Measurements from ENCODE around the gene ROCK2. TPM values are rescaled to one million over a fixed set of nuclear protein-coding genes. Genes with fewer than 3 reads are reported as not detected.

Gene ROCK2
- total RNA-seq, 2 donors from 2014 or later = 29.6 to 32.2 TPM

DNA sequence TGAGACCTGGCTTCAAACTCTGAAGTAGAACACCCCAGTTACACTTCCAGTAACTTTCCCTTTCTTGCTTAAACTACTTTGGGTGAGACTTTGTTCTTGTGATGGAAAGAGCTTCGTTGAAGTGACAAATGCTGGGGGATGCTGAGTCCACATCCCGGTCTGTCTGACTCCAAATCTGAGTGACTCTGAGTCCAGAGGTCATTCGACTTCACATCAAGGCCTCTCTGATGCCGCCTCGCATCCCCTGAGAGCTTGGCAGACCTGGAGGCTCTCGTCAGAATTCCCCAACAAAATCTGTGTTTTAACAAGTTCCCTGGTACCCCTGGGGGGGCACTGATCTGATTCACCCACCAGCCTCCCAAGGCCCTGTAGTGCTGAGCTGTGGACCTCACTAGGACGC lies 31.6 kb upstream of the ROCK2 start:
- TF ChIP-seq CTCF (IDR thresholded peaks at IDR 0.05) (no peak), POLR2AphosphoS5 (IDR thresholded peaks at IDR 0.05) (no peak), POLR2A (IDR thresholded peaks at IDR 0.05) (no peak)
- Histone ChIP-seq H3K27ac (peak overlapping the region; percentile 72 to 73), H3K9me3 (no peaks in the 10 kb centered on the region), H3K4me1 (replicated peaks) (no peaks in the 10 kb centered on the region), H3K27me3 (replicated peaks; ENCODE audit: insufficient read depth) (no peaks in the 10 kb centered on the region), H3K4me3 (no peak overlapping the region), H3K36me3 (no peaks in the 10 kb centered on the region)
- intact Hi-C loops (cut with DNase I) = no loop called here
- WGBS = 84% methylated on average over 7 of the region's 7 CpGs
- DNase-seq (ENCODE audit: low spot score) = no peak

DNA sequence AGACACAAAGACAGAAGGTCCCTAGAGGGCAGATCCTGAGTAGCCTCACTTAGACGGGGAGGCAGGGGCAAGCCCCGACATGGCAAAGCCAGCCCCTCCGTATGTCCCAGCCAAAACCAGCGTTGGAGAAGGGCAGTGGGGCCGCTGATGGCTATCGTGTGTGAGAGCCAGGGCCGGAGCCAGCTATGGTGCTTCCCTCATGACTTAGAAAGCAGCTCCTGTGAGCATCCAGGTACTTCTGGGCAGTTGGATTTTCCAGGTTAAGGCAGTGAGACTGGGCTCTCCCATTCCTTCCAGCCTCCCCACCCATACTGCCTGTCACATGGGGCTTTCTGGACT lies 31.2 kb upstream of the ROCK2 start:
- intact Hi-C loops (cut with DNase I) = loop anchor here (2.0 kb wide), 1 partner anchor 31 kb away; the partner anchor contains the start of gene ROCK2

GRCh38 chr2:11375025-11375688 lies 30.7 kb upstream of the ROCK2 start:
- peak overlapping the region; percentile 72 to 73 for H3K27ac ChIP-seq
- no peak overlapping the region for H3K4me3 ChIP-seq
- no peak for DNase-seq (ENCODE audit: low spot score)
- H3K4me1 ChIP-seq (replicated peaks) = no peaks in the 10 kb centered on the region
- H3K9me3 ChIP-seq = no peaks in the 10 kb centered on the region
- no peak for TF ChIP-seq POLR2A (IDR thresholded peaks at IDR 0.05)
- no peak for TF ChIP-seq CTCF (IDR thresholded peaks at IDR 0.05)
- no peak for TF ChIP-seq POLR2AphosphoS5 (IDR thresholded peaks at IDR 0.05)
- WGBS = 49% methylated on average over 15 of the region's 15 CpGs
- H3K27me3 ChIP-seq (replicated peaks; ENCODE audit: insufficient read depth) = no peaks in the 10 kb centered on the region
- no peaks in the 10 kb centered on the region for H3K36me3 ChIP-seq
- intact Hi-C loops (cut with DNase I) = loop anchor here (2.0 kb wide), 1 partner anchor 30 kb away; the partner anchor contains the start of gene ROCK2

More for the DNA sequence above, 31.2 kb upstream of the ROCK2 start:
- Histone ChIP-seq H3K4me3 (no peak overlapping the region), H3K36me3 (no peaks in the 10 kb centered on the region), H3K9me3 (no peaks in the 10 kb centered on the region), H3K27me3 (replicated peaks; ENCODE audit: insufficient read depth) (no peaks in the 10 kb centered on the region), H3K27ac (peak overlapping the region; percentile 72 to 73), H3K4me1 (replicated peaks) (no peaks in the 10 kb centered on the region)
- DNase-seq (ENCODE audit: low spot score) = no peak
- TF ChIP-seq POLR2A (IDR thresholded peaks at IDR 0.05) = no peak
- TF ChIP-seq CTCF (IDR thresholded peaks at IDR 0.05) = no peak
- no peak for TF ChIP-seq POLR2AphosphoS5 (IDR thresholded peaks at IDR 0.05)
- 42% methylated on average over 7 of the region's 7 CpGs for WGBS

- 72% methylated on average over 4 of the region's 4 CpGs for WGBS
- no peak for TF ChIP-seq CTCF (IDR thresholded peaks at IDR 0.05)
- no peak for TF ChIP-seq POLR2A (IDR thresholded peaks at IDR 0.05)
- TF ChIP-seq POLR2AphosphoS5 (IDR thresholded peaks at IDR 0.05) = no peak
- intact Hi-C loops (cut with DNase I) = no loop called here
- H3K36me3 ChIP-seq = no peaks in the 10 kb centered on the region
- H3K9me3 ChIP-seq = no peaks in the 10 kb centered on the region
- H3K27ac ChIP-seq = peak overlapping the region; percentile 72 to 73
- H3K27me3 ChIP-seq (replicated peaks; ENCODE audit: insufficient read depth) = no peaks in the 10 kb centered on the region
- no peaks in the 10 kb centered on the region for H3K4me1 ChIP-seq (replicated peaks)
- DNase-seq (ENCODE audit: low spot score) = no peak
- no peak overlapping the region for H3K4me3 ChIP-seq
These were observed 28.7 kb upstream of the ROCK2 start for GRCh38 chr2:11373096-11373495.
